ENCODE results near the gene TEX13A. TPM values are rescaled to one million over a fixed set of nuclear protein-coding genes. Genes with fewer than 3 reads are reported as not detected.

The TEX13A gene
- not detected in 2 replicates for total RNA-seq

GRCh38 chrX:105220636-105221035, at the start of gene TEX13A:
TEX13A (minus strand) TSS chrX:105220694; CDS start chrX:105220397, 297 bp downstream.

